WTC11 (cell line): ENCODE measurements around the gene ZDHHC21. TPM values are rescaled to one million over a fixed set of nuclear protein-coding genes. Genes with fewer than 3 reads are reported as not detected.

Source experiments
- ATAC-seq: fragments of 200-7000 bp; cut with Tn5 transposase; 2 replicates; pipeline ENCODE4 v1.10.0; 2021; ENCODE audit warnings: mild to moderate bottlenecking, moderate library complexity
- CTCF ChIA-PET: fragments of 300-600 bp; sonication (Branson Sonifier 250); formaldehyde crosslinking; loops from one replicate; lab custom pipeline; 2021; ENCODE audit warnings: antibody characterized with exemption; lab: Charles Lee
- POLR2A ChIA-PET: fragments of 350-600 bp; sonication (Branson Sonifier 250); formaldehyde crosslinking; loops from one replicate; lab custom pipeline; 2021; ENCODE audit warnings: antibody characterized with exemption; lab: Charles Lee
- DNase-seq: peaks from one replicate; pipeline ENCODE4 v3.0.0; 2021; ENCODE audit warnings: low spot score
- H3K27ac Mint-ChIP-seq: 2 replicates; pipeline ENCODE4 v1.8.0; 2021; ENCODE audit warnings: mixed read lengths
- H3K27me3 Mint-ChIP-seq: 2 replicates; pipeline ENCODE4 v1.8.0; 2021; ENCODE audit warnings: low read depth, mild to moderate bottlenecking, moderate library complexity, mixed read lengths
- H3K36me3 Mint-ChIP-seq: 2 replicates; pipeline ENCODE4 v1.8.0; 2021; ENCODE audit warnings: mixed read lengths
- H3K4me1 Mint-ChIP-seq: 2 replicates; pipeline ENCODE4 v1.8.0; 2022; ENCODE audit warnings: mixed read lengths
- H3K4me3 Mint-ChIP-seq: 2 replicates; pipeline ENCODE4 v1.8.0; 2021; ENCODE audit warnings: mild to moderate bottlenecking, moderate library complexity, mixed read lengths
- H3K9me3 Mint-ChIP-seq: 2 replicates; pipeline ENCODE4 v1.8.0; 2021; ENCODE audit warnings: mixed read lengths
- CREB1 ChIP-seq: sonication (generic); formaldehyde crosslinking; IDR thresholded peaks from 2 replicates; pipeline ENCODE4 v1.8.0; 2023; ENCODE audit warnings: mild to moderate bottlenecking, missing genetic modification reagents
- FOXK1 ChIP-seq: sonication (generic); formaldehyde crosslinking; IDR thresholded peaks from 2 replicates; pipeline ENCODE4 v1.8.0; 2022; ENCODE audit warnings: mild to moderate bottlenecking, moderate library complexity, missing genetic modification reagents
- FOXP1 ChIP-seq: sonication (generic); formaldehyde crosslinking; IDR thresholded peaks from 2 replicates; pipeline ENCODE4 v1.8.0; 2022; ENCODE audit warnings: missing genetic modification reagents, mild to moderate bottlenecking, moderate library complexity, borderline replicate concordance
- GRHL2 ChIP-seq: fragments of 250-450 bp; sonication (Bioruptor Pico); IDR thresholded peaks from 2 replicates; pipeline ENCODE4 v1.8.0; 2022; ENCODE audit warnings: mild to moderate bottlenecking, moderate library complexity; ENCODE audit not compliant: insufficient replicate concordance, severe bottlenecking
- GTF2I ChIP-seq: fragments of 250-450 bp; sonication (Bioruptor Pico); conservative IDR thresholded peaks from 2 replicates; pipeline ENCODE4 v1.4.0; 2021; ENCODE audit warnings: mild to moderate bottlenecking
- JAZF1 ChIP-seq: fragments of 250-450 bp; sonication (Bioruptor Pico); IDR thresholded peaks from 2 replicates; pipeline ENCODE4 v1.9.0; 2021; ENCODE audit warnings: moderate library complexity, mild to moderate bottlenecking, inconsistent platforms
- MXD4 ChIP-seq: fragments of 250-450 bp; sonication (Bioruptor Pico); IDR thresholded peaks from 2 replicates; pipeline ENCODE4 v1.8.0; 2021; ENCODE audit warnings: mild to moderate bottlenecking, moderate library complexity, borderline replicate concordance
- RORB ChIP-seq: fragments of 250-450 bp; sonication (Bioruptor Pico); IDR thresholded peaks from 2 replicates; pipeline ENCODE4 v1.9.0; 2021; ENCODE audit warnings: mild to moderate bottlenecking
- TP53 ChIP-seq: sonication (generic); formaldehyde crosslinking; IDR thresholded peaks from 2 replicates; pipeline ENCODE4 v1.8.1; 2023; ENCODE audit warnings: mild to moderate bottlenecking, missing genetic modification reagents
- ZNF263 ChIP-seq: sonication (generic); formaldehyde crosslinking; IDR thresholded peaks from 2 replicates; pipeline ENCODE4 v1.8.1; 2022; ENCODE audit warnings: low read depth, mild to moderate bottlenecking, moderate library complexity, missing genetic modification reagents
- ZNF317 ChIP-seq: sonication (generic); formaldehyde crosslinking; IDR thresholded peaks from 2 replicates; pipeline ENCODE4 v1.8.1; 2023; ENCODE audit warnings: low read depth, mild to moderate bottlenecking, moderate library complexity, missing genetic modification reagents, borderline replicate concordance
- ZNF396 ChIP-seq: fragments of 250-450 bp; sonication (Bioruptor Pico); IDR thresholded peaks from 2 replicates; pipeline ENCODE4 v1.8.0; 2021; ENCODE audit warnings: mild to moderate bottlenecking, moderate library complexity, borderline replicate concordance
- total RNA-seq: library from RNA; stranded (reverse); gene quantifications from 3 replicates; pipeline ENCODE4 v1.2.3, GENCODE V29; 2021
- TF ChIP-seq, protein P1 (sequence below): fragments of 250-450 bp; sonication (Bioruptor Pico); IDR thresholded peaks from 2 replicates; pipeline ENCODE4 v1.8.0; 2021; ENCODE audit warnings: mild to moderate bottlenecking
- TF ChIP-seq, protein P2 (sequence below): sonication (generic); formaldehyde crosslinking; IDR thresholded peaks from 2 replicates; pipeline ENCODE4 v1.8.1; 2023; ENCODE audit warnings: mild to moderate bottlenecking, missing genetic modification reagents, moderate library complexity
- TF ChIP-seq, protein P3 (sequence below): sonication (generic); formaldehyde crosslinking; IDR thresholded peaks from 2 replicates; pipeline ENCODE4 v1.8.0; 2022; ENCODE audit warnings: mild to moderate bottlenecking, missing genetic modification reagents
- TF ChIP-seq, protein P4 (sequence below): sonication (generic); formaldehyde crosslinking; IDR thresholded peaks from 2 replicates; pipeline ENCODE4 v1.8.1; 2023; ENCODE audit warnings: mild to moderate bottlenecking, missing genetic modification reagents
- TF ChIP-seq, protein P5 (sequence below): sonication (generic); formaldehyde crosslinking; IDR thresholded peaks from 2 replicates; pipeline ENCODE4 v1.8.1; 2022; ENCODE audit warnings: low read depth, missing genetic modification reagents, borderline replicate concordance

The ZDHHC21 gene
- total RNA-seq, 1 experiment from 2014 or later, result 6.7 TPM

DNA sequence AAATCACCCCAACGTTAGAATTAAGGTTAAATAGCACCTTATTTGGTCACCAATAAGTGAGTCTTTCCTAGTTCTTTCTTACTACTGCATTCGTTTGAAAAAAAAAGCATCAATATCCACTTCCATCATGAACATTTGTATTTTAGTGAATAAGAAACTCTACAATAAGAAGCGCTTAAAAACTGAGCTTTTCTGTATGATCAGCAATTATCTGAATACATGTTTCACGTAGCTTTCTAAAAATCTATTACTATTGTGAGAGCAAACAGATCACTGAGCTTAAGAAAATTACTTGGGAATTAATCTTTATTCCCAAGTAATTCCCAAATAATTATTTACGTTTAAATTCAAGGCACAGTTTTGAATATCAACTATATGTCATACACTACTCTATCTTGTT lies 32.5 kb downstream of the ZDHHC21 start (continued):
- TF ChIP-seq, protein P1, sequence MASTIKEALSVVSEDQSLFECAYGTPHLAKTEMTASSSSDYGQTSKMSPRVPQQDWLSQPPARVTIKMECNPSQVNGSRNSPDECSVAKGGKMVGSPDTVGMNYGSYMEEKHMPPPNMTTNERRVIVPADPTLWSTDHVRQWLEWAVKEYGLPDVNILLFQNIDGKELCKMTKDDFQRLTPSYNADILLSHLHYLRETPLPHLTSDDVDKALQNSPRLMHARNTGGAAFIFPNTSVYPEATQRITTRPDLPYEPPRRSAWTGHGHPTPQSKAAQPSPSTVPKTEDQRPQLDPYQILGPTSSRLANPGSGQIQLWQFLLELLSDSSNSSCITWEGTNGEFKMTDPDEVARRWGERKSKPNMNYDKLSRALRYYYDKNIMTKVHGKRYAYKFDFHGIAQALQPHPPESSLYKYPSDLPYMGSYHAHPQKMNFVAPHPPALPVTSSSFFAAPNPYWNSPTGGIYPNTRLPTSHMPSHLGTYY (CRISPR knock-in tag), result no peak
- no peak for TF ChIP-seq GRHL2
- TF ChIP-seq MXD4 (CRISPR knock-in tag), result no peak

DNA sequence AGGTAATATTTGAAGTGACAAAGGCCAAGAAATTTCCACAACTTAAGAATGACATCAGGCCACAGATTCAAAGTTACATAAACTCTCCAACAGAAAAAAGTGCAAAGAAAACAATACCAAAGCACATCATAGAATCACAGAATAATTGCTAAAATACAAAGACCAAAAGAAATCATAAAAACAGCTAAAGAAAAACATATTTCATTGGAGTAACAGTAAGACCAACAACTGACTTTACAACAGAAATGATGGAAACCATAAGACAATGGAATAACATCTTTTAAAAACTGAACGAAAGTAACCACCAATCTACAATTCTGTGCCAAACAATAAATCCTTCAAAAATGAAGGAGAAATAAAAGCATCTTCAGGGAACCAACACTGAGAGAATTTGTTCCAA lies 38.3 kb downstream of the ZDHHC21 start:
- no peak overlapping the region for H3K4me3 Mint-ChIP-seq
- ChIA-PET POLR2A (no interaction called here), CTCF (no interaction called here)
- H3K36me3 Mint-ChIP-seq, result peaks cover 49% of the 10 kb centered on the region
- peaks cover 5% of the 10 kb centered on the region; the same call in 1 of the 2 replicates for H3K4me1 Mint-ChIP-seq
- H3K27me3 Mint-ChIP-seq, result no peaks in the 10 kb centered on the region
- ATAC-seq (no peak), DNase-seq (no peak)
- no peak overlapping the region for H3K27ac Mint-ChIP-seq
- TF ChIP-seq ZNF263 (CRISPR knock-in tag) (no peak), JAZF1 (CRISPR knock-in tag) (no peak), RORB (no peak), GTF2I (no peak), ZNF317 (CRISPR knock-in tag) (peak; percentile 99), GRHL2 (no peak)
- TF ChIP-seq, protein P2, sequence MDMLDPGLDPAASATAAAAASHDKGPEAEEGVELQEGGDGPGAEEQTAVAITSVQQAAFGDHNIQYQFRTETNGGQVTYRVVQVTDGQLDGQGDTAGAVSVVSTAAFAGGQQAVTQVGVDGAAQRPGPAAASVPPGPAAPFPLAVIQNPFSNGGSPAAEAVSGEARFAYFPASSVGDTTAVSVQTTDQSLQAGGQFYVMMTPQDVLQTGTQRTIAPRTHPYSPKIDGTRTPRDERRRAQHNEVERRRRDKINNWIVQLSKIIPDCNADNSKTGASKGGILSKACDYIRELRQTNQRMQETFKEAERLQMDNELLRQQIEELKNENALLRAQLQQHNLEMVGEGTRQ, result no peak
- peaks cover 29% of the 10 kb centered on the region for H3K9me3 Mint-ChIP-seq

DNA sequence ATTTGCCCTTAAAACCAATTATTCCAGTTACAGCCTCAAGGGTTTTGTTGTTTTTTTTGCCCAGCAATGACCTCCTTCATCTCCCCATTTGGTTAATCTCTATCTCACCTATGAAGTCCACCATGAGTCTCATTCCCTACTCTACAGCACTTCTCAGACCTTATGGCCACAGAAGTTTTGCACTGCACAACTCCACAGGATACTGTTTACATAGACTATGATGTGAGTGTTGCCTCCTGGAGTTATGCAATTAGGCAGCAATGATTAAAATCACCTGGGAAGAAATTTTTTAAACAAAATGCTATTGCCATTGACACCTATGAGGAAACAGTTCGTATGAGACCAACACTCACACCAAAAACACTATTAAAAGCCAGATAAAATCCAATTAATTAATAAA lies 39.7 kb downstream of the ZDHHC21 start:
- CTCF ChIA-PET, result interaction anchor here (0.6 to 2.0 kb wide), 10 partner anchors 18 to 1536 kb away, joined by 3 to 26 read pairs (median 4); no protein-coding TSS in a partner anchor
- peaks cover 5% of the 10 kb centered on the region; the same call in 1 of the 2 replicates for H3K4me1 Mint-ChIP-seq
- H3K36me3 Mint-ChIP-seq, result peaks cover 43% of the 10 kb centered on the region
- no peak for ATAC-seq
- peaks cover 29% of the 10 kb centered on the region for H3K9me3 Mint-ChIP-seq
- no peak overlapping the region for H3K4me3 Mint-ChIP-seq
- DNase-seq, result no peak
- no peak for TF ChIP-seq FOXP1 (CRISPR knock-in tag)
- no peak for TF ChIP-seq CREB1 (CRISPR knock-in tag)
- TF ChIP-seq TP53, result no peak
- TF ChIP-seq FOXK1 (CRISPR knock-in tag), result no peak
- TF ChIP-seq, protein P3, sequence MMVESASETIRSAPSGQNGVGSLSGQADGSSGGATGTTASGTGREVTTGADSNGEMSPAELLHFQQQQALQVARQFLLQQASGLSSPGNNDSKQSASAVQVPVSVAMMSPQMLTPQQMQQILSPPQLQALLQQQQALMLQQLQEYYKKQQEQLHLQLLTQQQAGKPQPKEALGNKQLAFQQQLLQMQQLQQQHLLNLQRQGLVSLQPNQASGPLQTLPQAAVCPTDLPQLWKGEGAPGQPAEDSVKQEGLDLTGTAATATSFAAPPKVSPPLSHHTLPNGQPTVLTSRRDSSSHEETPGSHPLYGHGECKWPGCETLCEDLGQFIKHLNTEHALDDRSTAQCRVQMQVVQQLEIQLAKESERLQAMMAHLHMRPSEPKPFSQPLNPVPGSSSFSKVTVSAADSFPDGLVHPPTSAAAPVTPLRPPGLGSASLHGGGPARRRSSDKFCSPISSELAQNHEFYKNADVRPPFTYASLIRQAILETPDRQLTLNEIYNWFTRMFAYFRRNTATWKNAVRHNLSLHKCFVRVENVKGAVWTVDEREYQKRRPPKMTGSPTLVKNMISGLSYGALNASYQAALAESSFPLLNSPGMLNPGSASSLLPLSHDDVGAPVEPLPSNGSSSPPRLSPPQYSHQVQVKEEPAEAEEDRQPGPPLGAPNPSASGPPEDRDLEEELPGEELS (CRISPR knock-in tag), result no peak
- TF ChIP-seq, protein P4, sequence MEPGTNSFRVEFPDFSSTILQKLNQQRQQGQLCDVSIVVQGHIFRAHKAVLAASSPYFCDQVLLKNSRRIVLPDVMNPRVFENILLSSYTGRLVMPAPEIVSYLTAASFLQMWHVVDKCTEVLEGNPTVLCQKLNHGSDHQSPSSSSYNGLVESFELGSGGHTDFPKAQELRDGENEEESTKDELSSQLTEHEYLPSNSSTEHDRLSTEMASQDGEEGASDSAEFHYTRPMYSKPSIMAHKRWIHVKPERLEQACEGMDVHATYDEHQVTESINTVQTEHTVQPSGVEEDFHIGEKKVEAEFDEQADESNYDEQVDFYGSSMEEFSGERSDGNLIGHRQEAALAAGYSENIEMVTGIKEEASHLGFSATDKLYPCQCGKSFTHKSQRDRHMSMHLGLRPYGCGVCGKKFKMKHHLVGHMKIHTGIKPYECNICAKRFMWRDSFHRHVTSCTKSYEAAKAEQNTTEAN (CRISPR knock-in tag), result no peak
- TF ChIP-seq ZNF396 (CRISPR knock-in tag), result no peak
- TF ChIP-seq, protein P5, sequence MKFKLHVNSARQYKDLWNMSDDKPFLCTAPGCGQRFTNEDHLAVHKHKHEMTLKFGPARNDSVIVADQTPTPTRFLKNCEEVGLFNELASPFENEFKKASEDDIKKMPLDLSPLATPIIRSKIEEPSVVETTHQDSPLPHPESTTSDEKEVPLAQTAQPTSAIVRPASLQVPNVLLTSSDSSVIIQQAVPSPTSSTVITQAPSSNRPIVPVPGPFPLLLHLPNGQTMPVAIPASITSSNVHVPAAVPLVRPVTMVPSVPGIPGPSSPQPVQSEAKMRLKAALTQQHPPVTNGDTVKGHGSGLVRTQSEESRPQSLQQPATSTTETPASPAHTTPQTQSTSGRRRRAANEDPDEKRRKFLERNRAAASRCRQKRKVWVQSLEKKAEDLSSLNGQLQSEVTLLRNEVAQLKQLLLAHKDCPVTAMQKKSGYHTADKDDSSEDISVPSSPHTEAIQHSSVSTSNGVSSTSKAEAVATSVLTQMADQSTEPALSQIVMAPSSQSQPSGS (CRISPR knock-in tag), result no peak
- TF ChIP-seq, all 79 proteins: peak for 0
- no peaks in the 10 kb centered on the region for H3K27me3 Mint-ChIP-seq
- no peak overlapping the region for H3K27ac Mint-ChIP-seq
- POLR2A ChIA-PET, result no interaction called here
